H1 (cell line): Measurements from ENCODE around the gene AK5. TPM values are rescaled to one million over a fixed set of nuclear protein-coding genes. Genes with fewer than 3 reads are reported as not detected.

ENCODE experiments used
- EZH2 ChIP-seq: fragments of 200-600 bp; sonication (generic); IDR thresholded peaks from 2 replicates; pipeline ENCODE4 v1.7.1; 2012; ENCODE audit warnings: low read depth, mild to moderate bottlenecking, moderate library complexity, low read length, inconsistent platforms; ENCODE audit not compliant: severe bottlenecking
- POLR2A ChIP-seq, 2 experiments: IDR thresholded peaks; 1 replicate in 1 of 2; 2 replicates in 1 of 2; pipeline ENCODE4 v1.6.1; 2011; ENCODE audit warnings: low read depth in 2 of 2, low read length in 2 of 2, mild to moderate bottlenecking in 2 of 2; ENCODE audit errors: control extremely low read depth in 1 of 2
- SAP30 ChIP-seq: fragments of 300-600 bp; sonication (generic); IDR thresholded peaks from 2 replicates; pipeline ENCODE4 v1.7.1; 2012; ENCODE audit warnings: low read length, moderate library complexity, mild to moderate bottlenecking, inconsistent platforms; ENCODE audit not compliant: insufficient read depth, insufficient replicate concordance
- TAF7 ChIP-seq: optimal IDR thresholded peaks from 2 replicates; pipeline ENCODE3; 2011; ENCODE audit warnings: low read depth, mild to moderate bottlenecking, inconsistent platforms, low read length, moderate library complexity, borderline replicate concordance
- polyA plus RNA-seq, 7 experiments: library from polyadenylated mRNA; depleted of rRNA in 3 of 7; stranded (reverse) in 5 of 7; unstranded in 2 of 7; fragments of >200 nt in 5 of 7; fragments of 200-250 nt in 2 of 7; gene quantifications; 1 replicate in 5 of 7; 2 replicates in 1 of 7; 4 replicates in 1 of 7; pipeline versions ENCODE4 v1.2.1 to v1.2.3, GENCODE V29; 2011 to 2013; ENCODE audit warnings: missing spikeins in 2 of 7, mixed read lengths in 2 of 7
- total RNA-seq: library from RNA; stranded (reverse); fragmentation: NEBNext Ultra II Directional; extraction: Animal tissue kit (Norgen Biotek cat#: 25700); gene quantifications from 2 replicates; pipeline ENCODE4 v1.2.1, GENCODE V29; 2021
- TF ChIP-seq, protein P1 (sequence below): fragments of 300-600 bp; sonication (generic); IDR thresholded peaks from 2 replicates; pipeline ENCODE4 v1.7.1; 2012; ENCODE audit warnings: low read length, moderate library complexity, mild to moderate bottlenecking, inconsistent platforms; ENCODE audit not compliant: insufficient replicate concordance
- TF ChIP-seq, protein P2 (sequence below): IDR thresholded peaks from 2 replicates; pipeline ENCODE4 v1.6.1; 2012; ENCODE audit warnings: inconsistent platforms
- TF ChIP-seq, protein P3 (sequence below): IDR thresholded peaks from 2 replicates; pipeline ENCODE4 v1.6.1; 2012; ENCODE audit warnings: low read length, inconsistent platforms

AK5 gene
- total and polyA plus RNA-seq, 2 of the 8 experiments (the other 6 are each of a cell fraction or from before 2014, with no cell fraction given) = 2.0 to 7.1 TPM

DNA sequence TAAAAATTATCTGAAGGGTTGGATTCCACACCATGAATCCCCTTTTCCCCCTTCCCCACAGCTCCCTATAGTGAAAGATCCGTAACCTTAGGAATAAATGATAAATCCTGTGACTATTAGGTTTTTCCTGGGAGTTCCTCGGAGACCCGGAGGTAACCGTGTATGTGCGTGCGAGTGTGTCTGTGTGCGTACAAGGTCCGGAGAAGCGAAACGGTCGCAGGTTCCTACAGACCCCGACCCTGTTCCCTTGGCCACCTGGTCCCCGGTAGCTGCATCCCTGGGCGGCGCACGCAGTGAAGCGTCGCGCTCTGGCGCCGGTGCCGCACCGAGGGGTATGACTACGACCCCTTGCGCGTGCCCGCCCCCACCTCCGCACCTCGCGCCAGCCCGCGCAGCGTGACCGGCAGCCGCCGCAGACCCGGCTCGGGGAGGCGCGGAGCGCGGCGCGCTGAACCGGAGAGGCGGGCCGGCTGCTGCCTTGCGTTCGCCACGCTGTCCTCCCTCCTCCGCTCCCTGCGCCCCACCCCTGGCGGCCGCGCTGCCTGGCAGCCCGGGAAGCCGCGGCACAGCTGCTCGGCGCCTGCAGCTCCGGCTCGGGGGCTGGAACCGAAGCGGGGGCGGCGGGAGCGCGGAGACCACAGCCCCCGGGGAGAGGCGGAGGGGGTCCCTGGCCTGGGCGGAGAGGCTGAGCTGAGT is at the start of gene AK5 (continued):
- TF ChIP-seq, protein P1, sequence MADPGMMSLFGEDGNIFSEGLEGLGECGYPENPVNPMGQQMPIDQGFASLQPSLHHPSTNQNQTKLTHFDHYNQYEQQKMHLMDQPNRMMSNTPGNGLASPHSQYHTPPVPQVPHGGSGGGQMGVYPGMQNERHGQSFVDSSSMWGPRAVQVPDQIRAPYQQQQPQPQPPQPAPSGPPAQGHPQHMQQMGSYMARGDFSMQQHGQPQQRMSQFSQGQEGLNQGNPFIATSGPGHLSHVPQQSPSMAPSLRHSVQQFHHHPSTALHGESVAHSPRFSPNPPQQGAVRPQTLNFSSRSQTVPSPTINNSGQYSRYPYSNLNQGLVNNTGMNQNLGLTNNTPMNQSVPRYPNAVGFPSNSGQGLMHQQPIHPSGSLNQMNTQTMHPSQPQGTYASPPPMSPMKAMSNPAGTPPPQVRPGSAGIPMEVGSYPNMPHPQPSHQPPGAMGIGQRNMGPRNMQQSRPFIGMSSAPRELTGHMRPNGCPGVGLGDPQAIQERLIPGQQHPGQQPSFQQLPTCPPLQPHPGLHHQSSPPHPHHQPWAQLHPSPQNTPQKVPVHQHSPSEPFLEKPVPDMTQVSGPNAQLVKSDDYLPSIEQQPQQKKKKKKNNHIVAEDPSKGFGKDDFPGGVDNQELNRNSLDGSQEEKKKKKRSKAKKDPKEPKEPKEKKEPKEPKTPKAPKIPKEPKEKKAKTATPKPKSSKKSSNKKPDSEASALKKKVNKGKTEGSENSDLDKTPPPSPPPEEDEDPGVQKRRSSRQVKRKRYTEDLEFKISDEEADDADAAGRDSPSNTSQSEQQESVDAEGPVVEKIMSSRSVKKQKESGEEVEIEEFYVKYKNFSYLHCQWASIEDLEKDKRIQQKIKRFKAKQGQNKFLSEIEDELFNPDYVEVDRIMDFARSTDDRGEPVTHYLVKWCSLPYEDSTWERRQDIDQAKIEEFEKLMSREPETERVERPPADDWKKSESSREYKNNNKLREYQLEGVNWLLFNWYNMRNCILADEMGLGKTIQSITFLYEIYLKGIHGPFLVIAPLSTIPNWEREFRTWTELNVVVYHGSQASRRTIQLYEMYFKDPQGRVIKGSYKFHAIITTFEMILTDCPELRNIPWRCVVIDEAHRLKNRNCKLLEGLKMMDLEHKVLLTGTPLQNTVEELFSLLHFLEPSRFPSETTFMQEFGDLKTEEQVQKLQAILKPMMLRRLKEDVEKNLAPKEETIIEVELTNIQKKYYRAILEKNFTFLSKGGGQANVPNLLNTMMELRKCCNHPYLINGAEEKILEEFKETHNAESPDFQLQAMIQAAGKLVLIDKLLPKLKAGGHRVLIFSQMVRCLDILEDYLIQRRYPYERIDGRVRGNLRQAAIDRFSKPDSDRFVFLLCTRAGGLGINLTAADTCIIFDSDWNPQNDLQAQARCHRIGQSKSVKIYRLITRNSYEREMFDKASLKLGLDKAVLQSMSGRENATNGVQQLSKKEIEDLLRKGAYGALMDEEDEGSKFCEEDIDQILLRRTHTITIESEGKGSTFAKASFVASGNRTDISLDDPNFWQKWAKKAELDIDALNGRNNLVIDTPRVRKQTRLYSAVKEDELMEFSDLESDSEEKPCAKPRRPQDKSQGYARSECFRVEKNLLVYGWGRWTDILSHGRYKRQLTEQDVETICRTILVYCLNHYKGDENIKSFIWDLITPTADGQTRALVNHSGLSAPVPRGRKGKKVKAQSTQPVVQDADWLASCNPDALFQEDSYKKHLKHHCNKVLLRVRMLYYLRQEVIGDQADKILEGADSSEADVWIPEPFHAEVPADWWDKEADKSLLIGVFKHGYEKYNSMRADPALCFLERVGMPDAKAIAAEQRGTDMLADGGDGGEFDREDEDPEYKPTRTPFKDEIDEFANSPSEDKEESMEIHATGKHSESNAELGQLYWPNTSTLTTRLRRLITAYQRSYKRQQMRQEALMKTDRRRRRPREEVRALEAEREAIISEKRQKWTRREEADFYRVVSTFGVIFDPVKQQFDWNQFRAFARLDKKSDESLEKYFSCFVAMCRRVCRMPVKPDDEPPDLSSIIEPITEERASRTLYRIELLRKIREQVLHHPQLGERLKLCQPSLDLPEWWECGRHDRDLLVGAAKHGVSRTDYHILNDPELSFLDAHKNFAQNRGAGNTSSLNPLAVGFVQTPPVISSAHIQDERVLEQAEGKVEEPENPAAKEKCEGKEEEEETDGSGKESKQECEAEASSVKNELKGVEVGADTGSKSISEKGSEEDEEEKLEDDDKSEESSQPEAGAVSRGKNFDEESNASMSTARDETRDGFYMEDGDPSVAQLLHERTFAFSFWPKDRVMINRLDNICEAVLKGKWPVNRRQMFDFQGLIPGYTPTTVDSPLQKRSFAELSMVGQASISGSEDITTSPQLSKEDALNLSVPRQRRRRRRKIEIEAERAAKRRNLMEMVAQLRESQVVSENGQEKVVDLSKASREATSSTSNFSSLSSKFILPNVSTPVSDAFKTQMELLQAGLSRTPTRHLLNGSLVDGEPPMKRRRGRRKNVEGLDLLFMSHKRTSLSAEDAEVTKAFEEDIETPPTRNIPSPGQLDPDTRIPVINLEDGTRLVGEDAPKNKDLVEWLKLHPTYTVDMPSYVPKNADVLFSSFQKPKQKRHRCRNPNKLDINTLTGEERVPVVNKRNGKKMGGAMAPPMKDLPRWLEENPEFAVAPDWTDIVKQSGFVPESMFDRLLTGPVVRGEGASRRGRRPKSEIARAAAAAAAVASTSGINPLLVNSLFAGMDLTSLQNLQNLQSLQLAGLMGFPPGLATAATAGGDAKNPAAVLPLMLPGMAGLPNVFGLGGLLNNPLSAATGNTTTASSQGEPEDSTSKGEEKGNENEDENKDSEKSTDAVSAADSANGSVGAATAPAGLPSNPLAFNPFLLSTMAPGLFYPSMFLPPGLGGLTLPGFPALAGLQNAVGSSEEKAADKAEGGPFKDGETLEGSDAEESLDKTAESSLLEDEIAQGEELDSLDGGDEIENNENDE = no peak
- TF ChIP-seq, protein P2, sequence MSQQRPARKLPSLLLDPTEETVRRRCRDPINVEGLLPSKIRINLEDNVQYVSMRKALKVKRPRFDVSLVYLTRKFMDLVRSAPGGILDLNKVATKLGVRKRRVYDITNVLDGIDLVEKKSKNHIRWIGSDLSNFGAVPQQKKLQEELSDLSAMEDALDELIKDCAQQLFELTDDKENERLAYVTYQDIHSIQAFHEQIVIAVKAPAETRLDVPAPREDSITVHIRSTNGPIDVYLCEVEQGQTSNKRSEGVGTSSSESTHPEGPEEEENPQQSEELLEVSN = peak; percentile 10; the same call in 1 of the 2 replicates
- peak; percentile 68 for TF ChIP-seq EZH2
- no peak for TF ChIP-seq POLR2A (IDR thresholded peaks at IDR 0.05; ENCODE audit: control extremely low read depth in 1 of 2, low read depth in 2 of 2, low read length in 2 of 2)
- TF ChIP-seq, protein P3, sequence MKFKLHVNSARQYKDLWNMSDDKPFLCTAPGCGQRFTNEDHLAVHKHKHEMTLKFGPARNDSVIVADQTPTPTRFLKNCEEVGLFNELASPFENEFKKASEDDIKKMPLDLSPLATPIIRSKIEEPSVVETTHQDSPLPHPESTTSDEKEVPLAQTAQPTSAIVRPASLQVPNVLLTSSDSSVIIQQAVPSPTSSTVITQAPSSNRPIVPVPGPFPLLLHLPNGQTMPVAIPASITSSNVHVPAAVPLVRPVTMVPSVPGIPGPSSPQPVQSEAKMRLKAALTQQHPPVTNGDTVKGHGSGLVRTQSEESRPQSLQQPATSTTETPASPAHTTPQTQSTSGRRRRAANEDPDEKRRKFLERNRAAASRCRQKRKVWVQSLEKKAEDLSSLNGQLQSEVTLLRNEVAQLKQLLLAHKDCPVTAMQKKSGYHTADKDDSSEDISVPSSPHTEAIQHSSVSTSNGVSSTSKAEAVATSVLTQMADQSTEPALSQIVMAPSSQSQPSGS = no peak
- TF ChIP-seq SAP30 = no peak
- no peak for TF ChIP-seq TAF7
